ENCODE data around the gene ANKMY1.

GRCh38 chr2:240462073-240462706, 95.6 kb downstream of the ANKMY1 start:
- TF ChIP-seq, protein P1, sequence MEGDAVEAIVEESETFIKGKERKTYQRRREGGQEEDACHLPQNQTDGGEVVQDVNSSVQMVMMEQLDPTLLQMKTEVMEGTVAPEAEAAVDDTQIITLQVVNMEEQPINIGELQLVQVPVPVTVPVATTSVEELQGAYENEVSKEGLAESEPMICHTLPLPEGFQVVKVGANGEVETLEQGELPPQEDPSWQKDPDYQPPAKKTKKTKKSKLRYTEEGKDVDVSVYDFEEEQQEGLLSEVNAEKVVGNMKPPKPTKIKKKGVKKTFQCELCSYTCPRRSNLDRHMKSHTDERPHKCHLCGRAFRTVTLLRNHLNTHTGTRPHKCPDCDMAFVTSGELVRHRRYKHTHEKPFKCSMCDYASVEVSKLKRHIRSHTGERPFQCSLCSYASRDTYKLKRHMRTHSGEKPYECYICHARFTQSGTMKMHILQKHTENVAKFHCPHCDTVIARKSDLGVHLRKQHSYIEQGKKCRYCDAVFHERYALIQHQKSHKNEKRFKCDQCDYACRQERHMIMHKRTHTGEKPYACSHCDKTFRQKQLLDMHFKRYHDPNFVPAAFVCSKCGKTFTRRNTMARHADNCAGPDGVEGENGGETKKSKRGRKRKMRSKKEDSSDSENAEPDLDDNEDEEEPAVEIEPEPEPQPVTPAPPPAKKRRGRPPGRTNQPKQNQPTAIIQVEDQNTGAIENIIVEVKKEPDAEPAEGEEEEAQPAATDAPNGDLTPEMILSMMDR (IDR thresholded peaks at IDR 0.05; ENCODE audit: low read depth, low read length): no peak
- no peak for TF ChIP-seq EZH2phosphoT487 (IDR thresholded peaks at IDR 0.05; ENCODE audit: low read depth)

Measured in OCI-LY3 (cell line).